GM21576 (cell line): Measurements from ENCODE around the gene NAV2.
A peak's percentile ranks its signal among the peaks of the same experiment; 100 is the strongest.
"Not testable (repeated sequence)": the region's sequence is repeated elsewhere in the genome, so short reads cannot be mapped to it uniquely, and the experiment has no call there.

Source experiments
- ATAC-seq: cut with Tn5 transposase; IDR thresholded peaks from one replicate; pipeline ENCODE4 v1.9.1; 2021; ENCODE audit warnings: mild to moderate bottlenecking, moderate library complexity; ENCODE audit not compliant: unreplicated experiment

Gene NAV2

DNA sequence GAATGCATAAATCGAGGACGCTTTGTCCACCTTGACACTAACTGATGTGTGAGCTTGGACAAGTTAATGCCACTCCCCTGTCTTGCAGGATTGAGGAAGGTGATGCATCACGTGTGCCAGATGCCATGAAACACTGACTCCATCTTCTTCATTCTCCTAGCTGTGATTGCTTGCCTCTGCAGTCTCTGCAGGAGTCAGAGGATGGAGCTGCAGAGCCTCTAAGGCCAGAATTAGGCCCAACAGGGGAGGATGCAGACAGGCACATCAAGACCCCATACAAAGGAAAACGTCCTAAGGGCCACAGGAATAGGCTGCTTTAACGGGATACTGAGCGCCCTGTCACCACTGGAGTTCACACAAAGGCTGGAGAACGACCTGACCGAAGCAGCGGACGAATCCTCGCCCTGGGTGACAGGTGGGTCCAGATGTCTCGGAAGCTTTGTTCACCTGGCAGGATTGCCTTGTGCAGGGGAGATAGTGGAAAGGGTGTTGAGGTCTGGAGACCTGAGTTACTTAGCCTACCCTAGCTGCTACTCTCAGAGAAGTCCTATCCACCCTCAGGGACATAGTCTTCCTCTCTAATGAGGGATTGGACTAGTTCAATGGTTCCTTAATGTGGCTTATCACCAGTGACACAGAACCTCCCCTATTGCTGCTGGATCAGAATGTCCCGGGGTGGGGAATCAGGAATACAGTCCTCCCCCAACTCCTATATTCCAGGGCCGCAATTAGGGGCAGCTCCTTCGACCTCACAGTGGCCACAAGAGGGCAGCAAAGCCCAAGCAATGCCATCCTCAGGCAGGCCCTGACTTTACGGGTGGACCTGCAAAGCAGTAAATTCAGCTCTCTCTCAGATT is 415.3 kb downstream of the NAV2 start:
- peak; percentile 58 for ATAC-seq

GRCh38 chr11:20128528-20128825 is 415.8 kb downstream of the NAV2 start:
- not testable (repeated sequence) for ATAC-seq

DNA sequence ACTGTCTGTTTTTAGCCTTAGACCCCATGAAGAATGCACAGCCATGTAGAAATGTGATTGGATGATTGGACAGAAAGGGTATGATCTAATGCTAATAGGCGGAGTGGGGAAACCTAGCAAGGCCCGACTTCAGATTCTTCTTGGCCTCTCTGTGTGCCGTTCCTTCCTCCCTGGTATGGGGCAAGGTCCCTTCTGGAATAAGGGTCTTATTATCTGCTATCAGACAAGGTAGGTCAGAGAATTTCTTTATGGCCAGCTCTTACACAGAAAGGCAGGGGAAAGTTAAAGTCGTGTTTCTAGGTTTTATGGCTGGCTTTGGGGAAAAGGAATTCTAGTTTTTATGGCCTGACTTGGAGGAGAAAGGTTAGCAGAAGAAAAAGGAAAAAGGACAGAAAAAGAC is 417.0 kb downstream of the NAV2 start:
- no peak for ATAC-seq

- no peak for ATAC-seq
Observed at GRCh38 chr11:20131788-20132666, 419.4 kb downstream of the NAV2 start.

- ATAC-seq, result no peak
Observed at GRCh38 chr11:20132667-20133039, 420.0 kb downstream of the NAV2 start.

DNA sequence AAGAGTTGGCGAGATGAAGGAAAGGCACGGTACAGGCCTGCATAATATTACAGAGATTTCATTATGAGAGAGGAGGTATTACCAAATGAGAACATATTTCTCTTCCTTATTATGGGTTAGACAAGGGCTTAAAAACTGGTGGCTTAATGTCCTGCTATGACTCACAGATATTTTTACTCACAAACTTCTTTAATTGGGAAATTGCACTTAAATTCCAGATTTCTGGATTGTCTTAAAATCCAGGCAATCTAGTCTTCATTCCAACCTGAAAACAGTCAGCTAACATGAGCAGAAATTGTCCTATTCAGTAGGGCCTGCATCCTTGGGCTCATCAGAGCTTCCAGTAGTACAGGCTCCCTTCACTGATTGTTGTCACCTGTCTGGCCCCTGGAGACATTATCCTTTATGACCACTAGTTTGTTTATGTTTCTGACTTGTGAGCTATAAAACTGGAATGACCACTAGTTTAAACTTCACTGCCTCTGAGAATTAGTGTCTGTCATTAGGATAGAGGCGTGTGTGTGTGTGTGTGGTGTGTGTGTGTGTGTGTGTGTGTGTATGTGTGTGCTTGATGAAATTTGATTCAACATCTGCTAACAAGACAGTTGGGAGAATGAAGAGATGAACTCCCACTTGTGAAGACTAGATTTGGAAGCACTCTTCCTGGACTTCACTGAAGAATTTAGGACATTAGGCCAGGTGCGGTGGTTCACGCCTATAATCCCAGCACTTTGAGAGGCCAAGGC is 422.5 kb downstream of the NAV2 start:
- ATAC-seq, result no peak

GRCh38 chr11:20137637-20138036 is 425.0 kb downstream of the NAV2 start:
- no peak for ATAC-seq

DNA sequence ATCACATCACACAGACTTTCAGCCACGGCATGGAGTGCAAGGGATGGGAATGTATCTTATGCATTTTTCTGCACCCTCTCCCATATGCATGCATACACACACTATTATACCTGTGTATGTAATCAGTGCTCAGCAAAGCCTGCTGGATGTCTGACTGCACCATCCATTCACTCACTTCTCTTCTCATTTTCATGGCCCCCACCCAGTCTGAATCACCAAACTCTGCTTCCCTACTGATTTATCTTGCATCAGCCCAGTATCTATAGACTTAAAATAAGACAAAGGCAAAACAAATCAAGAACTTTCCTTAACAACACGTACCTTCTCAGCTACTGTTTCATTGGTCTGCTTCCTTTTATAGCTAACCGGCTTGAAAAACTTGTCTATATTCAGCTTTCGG is 426.1 kb downstream of the NAV2 start:
- ATAC-seq, result no peak

DNA sequence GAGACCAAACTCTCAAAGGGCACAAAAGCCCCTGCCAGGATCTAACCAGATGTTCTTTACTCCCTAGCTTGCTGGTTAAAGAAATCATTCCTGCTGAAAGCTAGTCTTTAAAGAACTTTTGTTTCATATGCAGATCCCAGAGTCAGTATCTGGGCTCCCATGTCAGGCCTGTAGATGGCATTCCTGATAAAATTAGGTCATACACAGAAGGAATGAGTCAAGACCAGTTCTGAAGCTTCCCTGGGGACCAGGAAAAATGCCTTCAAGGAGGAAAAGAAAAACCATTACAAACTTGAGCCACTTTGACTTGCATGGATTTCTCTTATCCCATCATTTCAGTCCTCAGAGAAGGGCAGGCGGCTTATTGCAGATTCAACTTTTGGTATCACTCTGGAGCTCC is 441.7 kb downstream of the NAV2 start:
- no peak for ATAC-seq

- no peak for ATAC-seq
Observed at GRCh38 chr11:20155683-20156279, 443.1 kb downstream of the NAV2 start.

DNA sequence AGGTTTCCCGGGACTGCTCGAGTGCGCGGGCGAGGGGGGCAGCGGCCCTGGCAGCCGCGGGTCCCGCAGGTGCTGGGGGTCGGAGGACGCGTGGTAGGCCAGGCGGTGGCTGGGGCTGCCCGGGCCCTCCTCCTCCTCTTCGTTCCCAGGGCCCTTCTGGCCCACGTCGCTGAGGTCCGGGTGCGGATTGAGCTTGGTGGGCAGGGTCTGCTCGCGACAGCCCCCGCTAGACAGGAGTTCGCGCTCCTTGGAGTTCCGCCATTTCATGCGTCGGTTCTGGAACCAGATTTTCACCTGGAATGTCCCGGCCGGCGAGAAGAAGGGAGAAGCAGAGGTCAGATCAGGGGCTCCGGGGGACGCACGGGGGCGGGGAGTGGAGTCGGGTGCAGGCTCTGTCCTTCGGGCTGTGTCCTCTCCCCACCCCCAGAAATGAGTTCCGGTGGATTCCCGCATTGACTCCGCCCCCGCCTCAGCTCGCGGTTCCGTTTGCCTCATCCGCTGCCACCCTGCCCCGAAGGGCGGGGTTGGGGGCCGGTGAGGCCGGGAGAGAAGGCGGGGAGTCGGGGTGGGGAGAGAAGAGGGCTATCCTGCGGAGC is 443.7 kb downstream of the NAV2 start:
- ATAC-seq, result no peak

DNA sequence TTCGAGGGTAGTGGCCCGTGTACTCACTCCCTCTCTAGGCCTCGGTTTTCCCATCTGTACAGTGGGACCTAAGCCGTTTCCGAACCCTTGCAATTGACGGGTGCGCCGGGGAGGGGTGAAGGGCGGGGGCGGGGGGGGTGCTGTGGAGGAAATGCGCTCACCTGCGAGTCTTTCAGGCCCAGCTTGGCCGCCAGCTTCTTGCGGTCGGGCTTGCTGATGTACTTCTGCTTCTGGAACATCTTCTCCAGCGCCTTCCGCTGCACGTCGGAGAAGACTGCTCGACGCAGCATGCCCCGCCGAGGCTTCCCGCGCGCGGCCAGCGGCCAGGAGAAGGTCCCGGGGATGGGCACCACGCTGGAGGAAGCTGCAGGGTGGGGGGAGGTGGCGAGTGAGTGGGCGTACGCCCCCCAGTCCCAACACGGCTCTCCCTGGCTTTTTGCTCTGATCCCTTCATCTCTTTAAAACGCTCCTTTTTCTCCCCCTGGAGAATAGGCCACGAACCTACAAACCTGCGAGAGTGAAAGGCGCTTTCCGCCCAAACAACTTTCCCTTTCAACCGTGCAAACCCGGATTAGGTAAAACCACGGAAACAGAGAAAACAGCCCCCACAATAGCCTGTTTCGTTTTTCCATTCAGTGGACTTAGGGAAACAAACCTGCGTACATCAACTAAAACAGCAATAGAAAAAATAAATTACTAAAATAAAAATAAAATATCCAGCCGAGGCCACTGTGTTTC is 444.4 kb downstream of the NAV2 start:
- ATAC-seq, result no peak

DNA sequence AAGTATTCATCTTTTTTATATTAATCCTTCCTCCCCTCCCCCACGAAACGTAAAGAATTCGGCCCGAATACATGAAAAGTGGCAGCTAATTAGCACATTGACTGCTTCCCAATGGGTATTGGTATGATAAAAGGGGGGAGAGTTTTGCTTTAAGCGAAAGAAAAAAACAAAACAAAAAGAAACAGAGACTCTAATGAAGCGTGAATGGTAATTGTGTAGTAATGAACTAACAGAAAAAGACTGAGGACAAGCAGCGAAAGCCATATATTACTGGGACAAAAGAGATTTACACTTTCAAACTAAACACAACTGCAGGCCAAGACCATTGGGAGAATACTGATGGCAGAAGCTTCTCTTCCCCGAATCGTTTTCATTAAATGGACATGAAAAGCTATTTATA is 445.1 kb downstream of the NAV2 start:
- ATAC-seq, result no peak

DNA sequence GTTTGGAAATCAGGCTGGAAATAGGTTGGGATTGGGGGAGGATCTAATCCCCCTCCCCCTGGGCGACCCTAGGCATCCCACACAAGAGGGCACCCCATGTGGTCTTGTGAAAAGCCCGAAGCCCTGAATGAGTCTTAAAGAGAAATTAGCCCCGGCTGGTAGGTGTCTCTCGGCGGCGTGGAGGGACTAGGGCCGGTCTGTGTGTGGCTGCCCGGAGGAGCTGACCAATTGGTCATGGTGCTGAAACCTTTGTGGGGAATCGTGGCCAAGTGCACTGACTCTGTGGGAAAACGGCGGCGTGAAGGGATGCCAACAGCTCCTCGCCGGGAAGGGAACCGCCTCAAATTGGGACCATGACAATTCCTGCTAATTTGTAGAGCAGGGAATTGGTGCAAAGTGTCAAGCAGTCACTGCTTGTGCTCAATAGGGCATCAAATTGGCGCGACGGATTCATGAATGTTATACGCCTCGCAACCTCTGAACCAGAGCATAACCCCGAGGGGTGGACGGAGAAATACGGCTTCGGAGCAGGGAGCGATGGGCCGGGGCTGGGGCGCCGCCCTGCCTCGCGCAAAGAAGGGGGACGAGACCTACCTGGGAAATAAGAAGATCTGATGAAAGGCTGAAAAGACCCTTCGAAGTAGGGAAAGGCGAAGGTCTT is 446.1 kb downstream of the NAV2 start:
- no peak for ATAC-seq

DNA sequence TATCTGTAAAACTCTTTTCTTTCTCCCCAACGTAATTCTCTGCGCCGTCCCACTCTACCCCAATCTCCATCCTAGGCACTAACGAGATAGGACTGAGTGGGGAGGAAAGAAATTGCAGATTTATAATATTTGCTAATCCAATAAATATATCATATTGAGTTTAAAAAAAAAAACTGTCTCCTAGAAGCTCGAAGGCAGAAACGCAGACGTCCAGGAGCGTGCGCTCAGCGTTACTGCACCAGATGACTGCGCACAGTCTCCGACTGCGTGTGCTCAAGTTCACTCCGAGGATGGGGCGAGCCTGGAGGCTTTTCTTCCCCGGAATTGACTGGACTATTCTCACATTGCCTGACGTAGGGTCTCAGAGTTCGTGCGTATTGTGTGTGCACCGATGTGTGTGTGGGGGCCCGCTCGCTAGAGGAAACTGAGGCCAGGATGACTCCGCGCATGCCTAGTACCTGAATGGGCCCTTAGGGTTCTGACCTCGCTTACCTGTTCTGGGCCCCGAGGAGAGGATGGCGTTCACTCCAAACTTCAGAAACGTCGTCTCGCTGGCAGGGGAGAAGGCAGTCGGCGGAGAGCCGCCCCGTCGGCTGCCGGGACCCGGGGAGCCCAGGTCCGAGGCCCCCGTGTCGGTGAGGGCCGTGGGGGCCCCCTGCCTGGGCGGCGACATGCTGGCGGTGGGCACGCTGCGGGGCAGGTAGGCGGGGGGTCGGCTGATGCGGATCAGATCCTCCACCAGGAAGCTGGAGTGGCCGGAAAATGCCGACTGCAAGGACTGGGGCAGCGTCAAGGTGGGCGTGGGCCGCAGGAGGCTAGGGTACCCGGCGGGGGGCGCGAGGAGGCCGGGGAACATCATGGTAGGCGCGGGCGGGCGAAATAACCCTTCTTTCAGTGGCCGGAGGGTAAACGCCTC is 447.1 kb downstream of the NAV2 start:
- no peak for ATAC-seq

DNA sequence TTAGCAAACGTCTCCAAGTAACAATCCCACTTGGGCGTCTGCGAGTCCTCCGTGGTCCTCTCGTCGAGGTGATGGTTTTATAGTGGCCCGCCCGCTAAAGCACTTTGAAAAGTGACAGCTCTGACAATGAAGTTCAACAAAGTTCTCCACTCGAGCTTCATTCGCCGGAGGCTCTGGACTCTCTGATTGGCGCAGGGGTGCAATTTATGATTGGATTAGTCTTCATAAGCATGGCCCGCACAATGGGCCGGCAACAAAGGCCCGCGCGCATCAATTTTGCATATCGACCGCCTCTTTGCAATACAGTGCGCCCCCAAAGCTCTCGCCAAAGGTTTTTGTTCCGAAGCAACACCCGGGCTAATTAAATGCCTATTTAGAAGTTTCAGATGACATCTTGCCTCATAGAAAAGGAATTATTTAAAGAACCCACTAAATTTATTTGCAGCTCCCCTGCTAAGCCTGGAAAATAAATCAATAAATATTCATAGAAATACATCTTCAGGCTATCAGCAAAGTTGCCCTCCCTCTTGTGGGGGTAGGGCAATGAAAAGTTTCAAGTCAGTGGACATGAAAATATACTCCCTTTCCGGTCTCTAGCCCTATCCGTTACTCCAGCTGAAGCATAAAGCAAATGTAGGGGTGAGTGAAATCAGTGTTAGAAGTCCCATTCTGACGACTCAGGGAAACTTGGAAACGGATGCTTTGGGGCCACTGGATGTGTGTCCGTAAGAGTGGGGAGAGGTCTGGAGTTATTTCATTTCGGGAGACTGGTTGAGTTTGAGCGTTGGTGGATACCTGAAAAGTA is 448.0 kb downstream of the NAV2 start, which contains the start of gene DBX1:
Gene DBX1, minus strand, starts transcription at position 51 of the 805 bp plus-strand sequence. CDS start 151 bp downstream, outside the sequence.
- ATAC-seq, result no peak

GRCh38 chr11:20161230-20161918 is 448.7 kb downstream of the NAV2 start:
- ATAC-seq, result no peak
